HG02970 (cell line): ENCODE results near the gene PEG3.
"Not testable (repeated sequence)": the region's sequence is repeated elsewhere in the genome, so short reads cannot be mapped to it uniquely, and the experiment has no call there.

ENCODE experiments used
- ATAC-seq: cut with Tn5 transposase; IDR thresholded peaks from one replicate; pipeline ENCODE4 v1.9.1; 2021; ENCODE audit warnings: mild to moderate bottlenecking, moderate library complexity, moderate number of reproducible peaks; ENCODE audit not compliant: unreplicated experiment, low FRiP score

Gene PEG3

DNA sequence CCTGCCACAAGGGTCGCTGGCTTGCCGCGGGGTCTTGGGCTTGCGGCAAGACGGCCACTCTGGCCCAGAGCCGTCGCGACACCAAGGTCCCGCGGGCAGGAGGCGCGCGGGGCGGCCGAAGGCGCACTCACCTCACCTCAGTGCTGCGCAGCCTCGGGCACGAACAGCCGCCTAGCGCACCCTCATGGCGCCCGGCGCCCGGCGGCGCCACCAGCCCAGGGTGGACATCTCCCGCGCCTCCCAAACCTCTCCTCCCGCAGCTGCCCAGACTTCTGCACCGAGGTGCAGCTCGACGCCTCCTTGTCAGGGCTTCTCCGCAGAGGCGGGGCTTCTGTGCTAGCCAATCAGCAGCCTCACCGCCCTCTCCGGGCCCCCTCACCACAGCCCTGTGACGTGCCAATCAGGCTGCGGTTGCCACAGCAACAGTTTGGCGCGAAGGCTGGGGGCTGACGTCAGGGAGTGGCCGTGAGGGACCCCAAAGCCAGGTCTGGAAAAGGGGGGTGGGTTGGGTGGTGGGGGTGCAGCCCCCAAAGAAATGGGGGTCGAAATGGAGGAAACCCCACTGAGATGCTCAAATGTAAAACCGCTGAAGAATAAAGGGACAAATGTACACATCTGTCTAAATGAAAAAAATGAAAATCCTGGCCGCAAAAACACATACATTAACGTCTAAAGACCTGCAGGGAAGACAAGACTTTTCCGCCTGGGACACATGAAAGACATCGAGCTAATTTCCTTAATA, at the start of gene PEG3, which contains the start of gene ZIM2:
TSS of gene PEG3 (minus strand) at position 276 of the 742 bp plus-strand sequence. CDS start 16,071 bp downstream, outside the sequence.
TSS of gene ZIM2 (minus strand) at position 276 of the 742 bp plus-strand sequence. CDS start 16,449 bp downstream, outside the sequence.
- no peak for ATAC-seq

DNA sequence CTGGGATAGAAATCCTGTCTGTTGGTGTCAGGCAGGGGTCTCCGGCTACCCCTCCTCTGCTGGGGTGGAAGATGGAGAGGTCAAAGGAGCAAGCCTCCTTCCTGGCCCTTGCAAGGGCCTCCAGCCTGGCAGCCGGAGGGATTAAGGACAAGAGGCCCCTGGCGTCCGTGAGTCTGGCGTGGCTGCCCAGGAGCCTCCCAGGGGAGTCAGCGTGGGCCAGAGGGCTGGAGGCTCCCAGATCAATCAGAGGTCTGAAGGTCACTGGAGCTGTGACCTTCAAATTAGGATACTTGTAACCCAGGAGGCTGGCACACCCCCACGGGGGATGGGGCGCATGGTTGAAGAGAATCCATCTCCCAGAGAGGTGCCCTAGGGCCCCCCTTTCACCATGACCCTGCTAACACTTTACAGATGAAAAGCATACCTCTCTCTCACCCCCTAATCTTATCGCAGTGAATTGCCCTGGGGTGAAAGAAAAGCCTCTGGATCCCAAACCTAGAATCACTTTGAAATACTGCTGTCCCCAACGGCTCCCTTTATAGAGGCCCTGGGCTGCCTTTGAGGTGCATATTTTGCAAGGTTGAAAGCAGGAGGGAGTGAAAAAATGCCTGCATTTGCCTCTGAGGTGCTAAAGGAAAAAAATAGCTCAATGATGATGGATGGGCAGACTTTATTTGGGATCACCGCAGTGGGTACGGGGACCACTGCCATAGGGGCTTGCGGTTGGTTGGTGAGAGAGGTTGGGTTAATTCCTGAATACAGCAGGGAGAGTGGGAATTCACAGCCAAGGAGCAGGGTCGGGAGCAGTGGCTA, 44.9 kb upstream of the PEG3 start:
- no peak for ATAC-seq

DNA sequence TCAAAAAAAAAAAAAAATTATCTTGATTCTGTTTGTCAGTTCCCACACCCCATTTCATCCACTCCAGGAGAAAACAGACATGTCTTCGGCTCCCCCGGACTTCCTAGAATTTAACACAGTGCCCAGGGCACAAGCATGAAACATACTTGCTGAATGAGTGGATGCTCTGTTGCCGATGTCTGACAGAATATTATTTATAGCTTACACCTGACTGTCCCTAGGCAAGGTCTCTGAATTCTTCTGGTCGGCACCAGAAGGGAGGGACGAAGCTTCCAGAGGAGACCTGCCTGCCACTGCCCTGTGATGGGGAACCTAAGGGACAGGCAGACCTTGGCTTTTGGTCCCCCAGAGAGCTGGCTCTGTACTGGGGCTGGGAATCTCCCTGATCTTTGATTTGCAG, 43.9 kb upstream of the PEG3 start:
- ATAC-seq, result no peak

DNA sequence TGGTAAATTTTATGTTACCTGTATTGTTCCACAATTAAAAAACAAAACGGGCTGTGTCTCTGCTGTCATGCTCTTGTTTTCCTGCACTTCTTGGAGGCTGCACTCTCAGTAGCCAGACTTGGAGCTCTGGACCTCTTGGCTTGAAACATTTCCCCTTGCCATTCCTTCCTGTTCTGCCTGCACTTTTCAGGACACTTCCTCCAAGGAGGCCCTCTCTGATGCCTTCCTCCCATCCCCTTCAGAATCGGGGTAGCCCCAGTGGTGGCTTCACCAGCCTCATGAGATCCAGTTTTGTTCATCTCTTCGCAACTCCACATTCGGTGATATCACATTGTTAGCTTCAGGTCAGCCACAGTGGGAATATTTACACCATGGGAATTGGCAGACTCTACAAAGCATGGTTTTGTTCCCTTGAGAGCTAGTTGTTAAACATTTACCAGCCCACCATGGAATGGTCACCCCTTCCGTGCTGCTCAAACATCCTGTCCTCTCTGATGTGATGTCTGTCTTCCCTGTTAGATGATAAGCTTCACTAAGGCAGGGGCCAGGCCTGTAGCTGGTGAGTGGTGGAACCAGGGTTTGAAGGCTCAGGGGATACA, 40.2 kb upstream of the PEG3 start:
- no peak for ATAC-seq

DNA sequence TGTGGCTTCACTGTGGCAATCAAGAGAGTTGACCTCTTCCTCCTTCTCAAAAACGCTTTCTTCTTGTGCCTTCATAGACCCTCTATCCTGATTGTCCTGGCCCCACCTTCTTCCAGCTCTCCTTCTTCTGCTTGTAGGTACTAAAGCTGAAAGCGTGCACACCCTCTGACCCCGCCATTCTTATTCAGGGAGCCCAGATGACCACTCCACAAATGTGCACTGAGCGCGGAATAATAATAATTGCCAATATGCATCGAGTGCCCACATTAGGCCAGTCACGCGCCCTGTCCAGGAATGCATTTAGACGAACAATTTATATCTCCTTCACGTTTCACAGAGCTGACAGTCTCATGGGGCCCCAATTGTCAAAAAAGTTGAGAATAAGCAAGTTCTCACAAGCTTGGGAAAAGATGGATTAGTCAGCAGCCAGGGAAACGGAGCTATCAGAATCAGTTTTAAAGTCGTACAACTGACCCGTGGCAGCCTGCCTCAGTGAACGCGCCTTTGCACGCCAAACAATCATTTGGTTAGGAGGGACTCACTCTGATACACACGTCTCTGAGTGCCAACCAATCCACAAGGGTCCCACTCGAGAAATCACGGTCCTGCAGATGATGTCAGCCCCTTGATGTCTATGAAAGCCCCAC, 36.7 kb upstream of the PEG3 start:
- ATAC-seq, result no peak

DNA sequence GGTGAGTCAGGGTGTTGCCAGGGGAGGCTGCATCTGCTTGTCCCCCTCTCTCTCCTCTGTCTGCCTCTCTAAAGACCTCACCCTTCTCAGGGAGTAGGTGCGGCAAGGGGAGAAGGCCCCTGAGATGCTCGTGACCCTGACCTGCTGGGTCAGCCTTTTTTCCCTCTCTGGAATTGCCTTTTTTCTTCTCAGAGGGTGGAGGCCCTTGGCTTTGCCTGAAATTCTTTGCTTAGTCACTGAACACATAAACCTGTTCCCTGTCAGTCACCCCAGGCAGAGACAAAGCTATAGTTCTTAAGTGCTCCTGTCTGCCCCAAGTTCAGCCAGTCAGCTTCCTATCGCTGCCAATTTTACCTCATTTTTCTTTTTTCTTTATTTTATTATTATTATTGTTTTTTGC, 35.2 kb upstream of the PEG3 start:
- ATAC-seq, result no peak

DNA sequence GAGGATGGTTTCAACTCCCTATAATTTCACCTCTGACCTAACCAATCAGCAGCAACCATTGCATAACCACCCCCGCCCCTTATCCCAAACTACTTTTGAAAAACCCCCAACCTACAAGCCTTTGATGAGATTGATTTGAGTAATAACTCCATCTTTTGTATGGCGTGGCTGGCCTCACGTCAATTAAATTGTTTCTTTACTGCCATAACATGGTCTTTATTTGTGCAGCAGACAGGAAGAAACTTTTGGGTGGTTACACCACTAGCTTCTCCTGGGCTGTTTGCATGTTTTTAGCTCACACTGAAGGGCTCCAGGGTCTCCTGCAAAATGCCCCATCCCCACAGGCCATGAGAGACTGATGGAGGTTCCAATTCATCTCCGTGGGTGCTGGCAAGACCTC, 34.0 kb upstream of the PEG3 start:
- no peak for ATAC-seq

DNA sequence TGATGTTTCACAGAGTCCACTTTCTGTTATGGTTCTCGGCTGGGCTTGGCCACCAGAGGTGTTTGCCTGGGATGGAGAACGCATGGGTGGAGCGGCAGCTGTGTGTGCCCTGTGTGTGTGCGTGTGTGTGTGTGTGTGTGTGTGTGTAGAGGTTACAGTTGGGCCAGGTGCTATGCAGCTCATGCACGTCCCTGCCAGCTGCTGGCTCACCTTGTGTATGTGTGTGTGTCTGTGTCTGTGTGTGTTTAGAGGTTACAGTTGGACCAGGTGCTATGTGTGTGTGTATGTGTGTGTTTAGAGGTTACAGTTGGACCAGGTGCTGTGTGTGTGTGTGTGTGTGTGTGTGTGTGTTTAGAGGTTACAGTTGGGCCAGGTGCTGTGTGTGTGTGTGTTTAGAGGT, 33.0 kb upstream of the PEG3 start:
- ATAC-seq, result no peak

DNA sequence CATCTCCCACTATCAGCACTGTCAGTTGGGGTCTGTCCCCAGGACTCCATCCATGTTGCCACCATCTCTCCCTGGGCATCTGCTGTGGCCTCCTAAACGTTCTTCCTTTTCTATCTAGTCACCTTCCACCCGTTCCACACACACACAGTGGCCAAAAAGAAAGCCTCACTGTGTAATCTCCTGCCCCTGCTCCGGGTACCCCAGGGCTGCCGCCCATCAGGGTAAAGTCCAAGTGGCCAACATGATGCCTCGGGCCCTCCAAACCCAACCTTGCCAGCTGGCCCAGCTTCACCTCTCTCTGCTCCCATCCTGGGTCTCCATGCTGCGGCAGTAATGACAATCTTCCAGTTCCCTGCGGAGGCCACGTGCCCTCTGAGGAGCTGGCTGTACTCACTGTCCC, 29.4 kb upstream of the PEG3 start:
- no peak for ATAC-seq

DNA sequence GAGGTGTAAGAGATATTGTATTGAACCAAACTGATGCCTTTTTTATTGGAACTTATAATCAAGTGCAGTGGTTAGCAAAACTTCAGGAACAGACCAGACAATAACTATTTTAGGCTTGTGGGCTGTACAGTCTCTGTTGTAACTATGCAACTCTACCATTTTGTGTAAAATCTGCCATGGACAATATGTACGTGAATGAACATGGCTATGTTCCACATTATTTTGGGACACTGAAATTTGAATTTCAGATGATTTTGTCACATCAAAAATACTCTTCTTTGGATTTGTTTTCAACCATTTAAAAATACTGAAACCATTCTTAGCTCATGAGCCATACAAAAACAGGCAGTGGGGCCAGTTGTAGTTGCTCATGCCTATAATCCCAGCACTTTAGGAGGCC, 27.9 kb upstream of the PEG3 start:
- ATAC-seq, result no peak

DNA sequence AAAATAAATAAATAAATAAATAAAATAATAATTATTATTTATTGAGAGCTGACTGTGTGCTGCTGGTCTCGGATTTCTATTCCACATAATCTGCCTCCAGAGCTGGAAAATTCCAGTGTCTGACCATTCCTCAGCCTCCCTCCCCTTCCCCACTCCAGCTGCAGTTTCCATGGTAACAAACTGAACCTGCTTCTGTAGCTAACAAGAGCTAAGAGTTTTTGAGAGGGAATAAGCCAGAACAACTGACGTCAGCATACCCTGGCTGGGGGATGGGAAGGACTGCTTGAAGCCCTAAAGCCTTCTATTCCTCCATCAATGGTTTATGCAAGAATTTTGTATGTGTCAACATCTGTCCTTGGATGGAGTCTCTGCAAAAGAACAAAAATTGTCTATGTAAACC, 26.0 kb upstream of the PEG3 start:
- no peak for ATAC-seq

DNA sequence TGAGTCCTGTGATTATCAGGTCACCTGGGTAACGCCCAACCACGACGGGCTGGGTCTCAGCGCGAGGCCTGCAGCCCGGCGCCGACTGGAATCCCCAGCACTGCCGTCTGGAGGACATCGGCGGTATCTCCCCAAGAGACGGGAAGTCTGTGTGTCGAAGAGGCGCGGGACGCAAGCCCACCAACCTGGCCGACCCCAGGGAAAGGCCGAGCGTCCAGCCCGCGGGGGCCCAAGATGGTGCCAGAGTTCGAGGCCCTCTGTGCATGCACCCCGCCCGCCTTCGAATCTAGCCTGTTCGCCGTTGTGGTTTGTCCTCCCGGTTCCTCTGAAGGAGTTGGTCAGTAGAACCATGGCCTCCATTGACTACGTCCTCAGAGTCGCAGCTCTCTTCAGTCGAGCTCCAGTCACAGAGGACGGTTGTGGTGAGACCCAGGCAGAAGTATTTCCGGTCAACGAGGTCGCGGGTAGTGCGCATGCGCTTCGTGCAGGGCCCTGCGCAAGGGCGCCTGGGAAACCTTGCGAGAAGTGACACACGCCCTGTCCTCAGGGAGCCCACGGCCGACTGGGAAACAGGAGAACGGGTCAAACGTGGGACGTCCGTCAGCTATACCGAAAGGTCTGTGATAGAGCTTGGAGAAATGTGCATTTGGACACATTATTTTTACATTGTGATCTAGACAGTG, 24.1 kb upstream of the PEG3 start:
- no peak for ATAC-seq

DNA sequence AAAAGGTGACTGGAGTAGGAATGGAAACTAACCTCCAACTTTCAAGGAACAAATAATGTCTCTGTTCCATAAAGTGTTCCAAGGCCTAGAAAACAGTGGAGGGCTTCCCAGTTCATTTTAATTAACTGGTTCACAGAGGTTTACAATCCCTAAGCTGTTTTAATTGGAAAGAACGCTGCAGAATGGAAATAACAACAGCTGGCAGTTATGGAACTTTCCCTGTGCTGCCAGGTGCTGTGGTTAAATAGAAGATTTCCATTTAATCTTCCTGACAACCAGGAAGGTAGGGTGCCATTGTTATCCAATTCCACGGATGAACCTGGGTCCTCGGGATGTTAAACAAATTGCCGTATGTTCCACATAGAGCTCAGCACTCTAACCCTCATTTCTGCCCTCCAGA, 22.2 kb upstream of the PEG3 start:
- ATAC-seq, result no peak

DNA sequence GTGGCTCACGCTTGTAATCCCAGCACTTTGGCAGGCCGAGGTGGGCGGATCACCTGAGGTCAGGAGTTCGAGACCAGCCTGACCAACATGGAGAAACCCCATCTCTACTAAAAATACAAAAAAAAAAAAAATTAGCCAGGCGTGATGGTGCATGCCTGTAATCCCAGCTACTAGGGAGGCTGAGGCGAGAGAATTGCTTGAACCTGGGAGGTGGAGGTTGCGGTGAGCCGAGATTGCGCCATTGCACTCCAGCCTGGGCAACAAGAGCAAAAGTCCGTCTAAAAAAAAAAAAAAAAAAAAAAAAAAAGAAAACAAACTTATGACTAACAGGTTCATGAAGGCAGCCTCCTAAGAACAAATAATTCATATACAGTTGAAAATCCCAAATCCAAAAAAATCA, 19.9 kb upstream of the PEG3 start:
- not testable (repeated sequence) for ATAC-seq

DNA sequence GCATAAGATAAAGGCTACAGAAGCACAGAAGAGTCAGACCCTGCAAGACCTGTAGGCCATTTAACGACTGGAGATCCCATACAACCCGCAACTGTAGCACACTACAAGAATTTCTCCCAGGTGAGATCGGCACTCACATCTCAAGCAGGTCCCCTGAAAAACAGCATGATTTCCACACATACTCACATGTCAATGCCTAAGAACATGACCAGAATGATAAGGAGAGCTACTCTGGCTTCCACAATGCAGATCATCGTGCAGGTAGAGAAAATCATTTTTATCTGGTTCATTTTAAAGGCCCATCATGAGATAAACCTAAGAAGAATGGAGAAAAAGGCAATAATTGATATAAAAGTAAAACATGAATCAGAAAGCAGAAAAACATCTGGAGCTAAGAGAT, 17.5 kb upstream of the PEG3 start:
- no peak for ATAC-seq

DNA sequence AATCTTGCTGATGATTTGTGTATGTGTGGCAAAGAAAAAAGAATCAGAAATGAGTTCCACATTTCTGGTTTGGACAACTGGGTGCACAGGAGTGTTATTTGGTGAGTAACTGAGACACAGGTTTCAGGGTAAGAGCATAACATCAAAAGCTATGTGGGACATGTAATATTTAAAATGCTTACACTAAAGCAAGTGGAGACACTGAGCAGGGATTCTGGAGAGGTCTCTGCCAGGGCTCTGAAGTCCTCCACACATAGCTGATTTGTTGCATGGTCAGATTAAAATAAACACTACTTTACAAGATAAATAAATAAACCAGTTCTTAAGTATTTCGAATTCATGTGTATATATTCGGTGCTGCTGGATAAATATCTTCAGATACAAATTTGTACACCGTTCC, 16.3 kb upstream of the PEG3 start:
- ATAC-seq, result no peak

DNA sequence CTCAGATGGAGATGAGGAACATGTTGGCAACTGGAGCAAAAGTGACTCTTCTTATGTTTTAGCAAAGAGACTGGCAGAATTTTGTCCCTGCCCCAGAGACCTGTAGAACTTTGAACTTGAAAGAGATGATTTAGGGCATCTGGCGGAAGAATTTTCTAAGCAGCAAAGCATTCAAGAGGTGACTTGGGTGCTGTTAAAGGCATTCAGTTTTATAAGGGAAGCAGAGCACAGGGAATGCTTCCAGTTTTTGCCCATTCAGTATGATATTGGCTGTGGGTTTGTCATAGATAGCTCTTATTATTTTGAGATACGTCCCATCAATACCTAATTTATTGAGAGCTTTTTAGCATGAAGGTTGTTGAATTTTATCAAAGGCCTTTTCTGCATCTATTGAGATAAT, 11.8 kb upstream of the PEG3 start:
- ATAC-seq, result not testable (repeated sequence)

DNA sequence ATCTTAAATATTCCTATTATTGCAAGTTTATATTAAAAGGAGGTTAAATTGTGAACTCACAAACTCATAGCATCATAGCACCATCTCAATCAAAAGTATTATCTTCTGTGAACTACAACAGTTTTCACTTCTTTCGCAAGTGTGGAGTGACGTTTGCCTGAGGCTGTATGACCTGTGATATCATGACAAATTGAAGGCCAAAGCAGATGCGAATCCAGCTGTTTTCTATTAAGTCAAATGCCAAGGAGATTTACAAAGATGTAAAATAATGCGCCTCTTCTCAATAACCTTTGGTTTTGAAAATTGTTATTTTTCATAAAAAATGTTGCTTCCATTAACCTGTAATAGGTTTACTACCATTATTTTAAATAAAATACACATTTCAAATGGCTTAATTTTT, 7.6 kb upstream of the PEG3 start:
- no peak for ATAC-seq

DNA sequence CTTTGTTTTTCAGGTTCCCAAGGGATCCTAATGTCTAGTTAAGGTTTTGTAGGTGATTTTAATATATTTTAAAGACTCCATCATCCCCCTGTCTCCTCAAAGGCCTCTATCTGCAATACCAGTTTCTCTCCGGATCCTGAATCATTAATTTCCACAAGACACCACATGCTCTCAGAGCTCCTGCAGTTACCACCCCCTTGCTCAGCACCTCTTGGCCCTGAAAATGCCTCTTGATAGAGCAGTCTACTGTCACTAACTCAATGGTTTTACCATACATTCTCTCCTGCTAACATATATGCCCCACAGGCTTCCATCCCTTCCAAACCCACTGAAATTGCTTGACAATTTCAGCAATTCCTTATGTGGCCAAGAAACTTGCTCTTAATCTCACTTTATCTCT, 1.9 kb upstream of the PEG3 start:
- ATAC-seq, result no peak

DNA sequence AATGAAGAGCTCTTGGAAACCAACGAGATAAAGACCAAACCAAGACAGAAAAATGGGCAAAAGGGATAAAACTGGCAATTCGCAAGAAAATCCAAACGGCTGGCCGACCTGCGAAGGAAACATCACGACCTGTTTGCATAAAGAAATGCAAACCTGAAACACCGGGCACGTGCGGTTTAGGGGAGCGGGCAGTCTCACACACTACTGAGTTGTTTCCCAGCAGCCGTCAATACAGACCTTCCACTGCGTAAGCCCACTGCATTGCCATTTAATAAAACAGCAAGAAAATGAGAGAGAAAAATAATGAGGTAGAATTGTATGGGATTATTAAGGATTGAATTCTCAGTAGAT, 642 bp upstream of the PEG3 start:
- ATAC-seq, result no peak
